ENCODE results near the gene ABCG1.
"Not testable (repeated sequence)": the region's sequence is repeated elsewhere in the genome, so short reads cannot be mapped to it uniquely, and the experiment has no call there.

The ABCG1 gene

GRCh38 chr21:42291003-42291750 is 72.2 kb downstream of the ABCG1 start:
- no peak for TF ChIP-seq CTCF (IDR thresholded peaks at IDR 0.05; ENCODE audit: extremely low read depth, insufficient read depth, missing control alignments)
- DNase-seq (ENCODE audit: low spot score) = no peak
- in situ Hi-C loops (cut with MboI; ENCODE audit: low pct_unique_long_range_greater_than_20kb, low sequenced_read_pairs, unreplicated experiment) = no loop called here

GRCh38 chr21:42291751-42292562 is 73.0 kb downstream of the ABCG1 start:
- no peak for DNase-seq (ENCODE audit: low spot score)
- no peak for TF ChIP-seq CTCF (IDR thresholded peaks at IDR 0.05; ENCODE audit: extremely low read depth, insufficient read depth, missing control alignments)
- in situ Hi-C loops (cut with MboI; ENCODE audit: low pct_unique_long_range_greater_than_20kb, low sequenced_read_pairs, unreplicated experiment) = no loop called here

- in situ Hi-C loops (cut with MboI; ENCODE audit: low pct_unique_long_range_greater_than_20kb, low sequenced_read_pairs, unreplicated experiment); DNase-seq (ENCODE audit: low spot score): not testable (repeated sequence)
Observed at GRCh38 chr21:42292563-42293142, 73.7 kb downstream of the ABCG1 start.

GRCh38 chr21:42293649-42294272 is 74.8 kb downstream of the ABCG1 start:
- no peak for TF ChIP-seq CTCF (IDR thresholded peaks at IDR 0.05; ENCODE audit: extremely low read depth, insufficient read depth, missing control alignments)
- no peak for DNase-seq (ENCODE audit: low spot score)
- in situ Hi-C loops (cut with MboI; ENCODE audit: low pct_unique_long_range_greater_than_20kb, low sequenced_read_pairs, unreplicated experiment) = no loop called here

GRCh38 chr21:42294273-42294880 is 75.4 kb downstream of the ABCG1 start:
- DNase-seq (ENCODE audit: low spot score) = no peak
- TF ChIP-seq CTCF (IDR thresholded peaks at IDR 0.05; ENCODE audit: extremely low read depth, insufficient read depth, missing control alignments) = no peak
- in situ Hi-C loops (cut with MboI; ENCODE audit: low pct_unique_long_range_greater_than_20kb, low sequenced_read_pairs, unreplicated experiment) = no loop called here

- no peak for DNase-seq (ENCODE audit: low spot score)
- no peak for TF ChIP-seq CTCF (IDR thresholded peaks at IDR 0.05; ENCODE audit: extremely low read depth, insufficient read depth, missing control alignments)
- in situ Hi-C loops (cut with MboI; ENCODE audit: low pct_unique_long_range_greater_than_20kb, low sequenced_read_pairs, unreplicated experiment) = no loop called here
Observed at GRCh38 chr21:42295845-42296244, 76.9 kb downstream of the ABCG1 start.
